Activated gamma-delta T cell treated with Interleukin-2 at 50 U/mL for 16 hours (primary cell): ENCODE data around the gene SLC25A22.

Experiments used
- DNase-seq: peaks from one replicate; pipeline ENCODE4 v3.0.0-alpha.2; 2020

The SLC25A22 gene

DNA sequence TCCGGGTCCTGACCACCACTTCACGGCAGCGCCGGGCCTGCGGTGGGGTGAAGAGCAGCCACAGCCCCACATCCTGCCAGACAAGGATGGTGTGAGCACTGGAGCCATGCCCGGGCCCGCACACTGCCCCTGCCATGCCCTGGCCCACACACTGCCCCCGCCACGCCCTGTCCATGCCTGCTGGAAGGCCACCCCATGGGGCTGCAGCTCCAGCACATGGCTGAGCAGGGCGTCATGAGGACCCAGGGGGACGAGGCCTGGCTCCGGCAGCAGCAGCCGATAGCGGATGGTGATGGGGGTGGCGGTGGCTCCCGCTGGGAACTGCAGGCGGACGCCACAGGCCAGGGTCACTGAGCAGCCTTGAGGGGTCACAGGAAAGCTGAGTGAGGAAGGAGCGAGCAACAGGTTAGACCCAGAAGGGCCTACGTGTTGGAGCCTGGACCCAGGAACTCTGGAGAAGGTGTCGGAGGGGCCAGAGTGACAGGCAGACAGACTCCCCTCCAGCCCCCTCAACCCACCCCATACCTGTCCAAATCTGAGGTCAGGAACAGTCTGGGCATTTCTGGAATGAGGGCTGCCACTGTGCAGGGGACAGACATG, 4.0 kb upstream of the SLC25A22 start:
- DNase-seq = no peak

DNA sequence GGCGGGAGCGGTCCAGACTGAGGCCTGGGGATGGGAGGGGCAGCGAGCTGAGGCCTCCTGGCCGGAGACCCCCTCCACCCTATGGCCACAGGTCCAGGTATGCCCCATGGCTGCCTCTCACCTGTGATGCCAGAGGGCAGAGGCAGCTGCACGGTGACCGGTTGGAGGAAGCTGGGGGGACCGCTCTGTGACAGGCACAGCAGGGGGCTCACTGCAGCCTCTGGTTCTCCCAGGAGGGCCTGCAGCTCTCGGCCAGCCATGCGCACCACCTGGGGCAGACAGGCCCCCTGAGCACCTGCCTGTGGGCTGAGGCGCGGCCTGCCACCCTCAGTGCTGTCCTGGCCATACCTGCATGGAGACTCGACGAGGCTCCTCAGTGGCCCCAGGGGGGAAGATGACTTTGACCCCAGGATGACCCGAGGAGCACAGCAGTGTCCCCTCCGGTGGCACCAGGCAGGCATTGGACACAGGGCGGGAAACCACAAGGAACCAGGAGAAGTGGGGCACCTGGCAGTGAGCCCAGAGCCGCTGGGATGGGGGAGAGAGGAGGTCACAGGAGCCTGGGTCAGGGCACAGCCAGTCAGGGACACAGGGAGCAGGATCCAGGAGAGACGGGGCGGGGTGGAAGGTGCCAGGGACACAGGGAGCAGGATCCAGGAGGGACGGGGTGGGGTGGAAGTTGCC, 3.2 kb upstream of the SLC25A22 start:
- DNase-seq = no peak

DNA sequence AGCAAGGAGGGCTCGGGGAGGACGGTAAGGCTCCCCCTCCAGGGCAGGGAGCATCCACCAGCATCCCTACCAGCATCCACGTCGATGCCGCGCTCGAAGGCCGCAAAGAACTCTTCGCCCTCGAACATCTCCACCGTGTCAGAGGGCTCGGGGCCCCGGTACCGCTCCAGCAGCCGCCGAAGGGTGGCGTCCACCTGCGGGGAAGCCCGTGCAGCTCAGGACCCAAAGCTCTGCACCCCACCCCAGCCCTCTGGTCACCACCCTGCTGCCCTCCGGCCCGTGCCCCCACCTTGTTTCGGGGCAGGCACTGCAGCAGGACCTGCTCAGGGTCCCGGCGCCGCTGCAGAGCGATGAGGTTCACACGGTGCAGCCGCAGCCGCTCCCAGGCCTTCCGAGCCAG, 2.4 kb upstream of the SLC25A22 start:
- DNase-seq = no peak

DNA sequence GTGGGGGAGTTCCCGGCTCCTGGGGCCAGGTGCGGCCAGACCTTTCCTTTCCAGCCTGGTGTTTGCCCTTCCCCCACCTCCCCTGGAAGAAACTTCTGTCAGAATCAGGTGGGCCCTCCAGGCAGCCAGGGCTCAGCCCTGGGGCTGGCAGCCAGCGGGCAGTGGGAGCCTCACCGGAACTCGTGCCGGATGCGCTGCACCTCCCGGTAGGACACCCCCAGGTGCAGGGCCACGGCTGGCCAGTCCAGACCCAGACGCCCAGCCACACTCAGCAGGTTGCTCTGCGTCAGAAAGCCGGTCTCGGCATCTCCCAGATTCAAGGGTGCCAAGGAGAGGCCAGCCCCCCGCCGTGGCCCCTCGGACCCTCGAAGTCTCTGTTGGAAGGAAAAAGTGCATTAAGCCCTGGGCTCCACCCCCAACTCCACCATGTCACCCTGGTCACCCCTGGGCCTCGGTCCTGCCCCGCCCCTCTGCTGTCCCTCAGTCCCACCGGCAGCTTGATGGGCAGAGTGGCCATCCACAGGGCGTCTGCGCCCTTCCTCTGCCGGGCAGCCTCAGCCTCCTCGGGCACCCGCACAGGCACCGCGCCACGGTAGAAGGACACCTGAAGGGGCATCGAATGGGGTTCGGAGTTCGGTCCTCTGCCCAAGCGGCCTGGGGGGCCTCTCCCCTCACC, 1.7 kb upstream of the SLC25A22 start:
- DNase-seq = no peak

DNA sequence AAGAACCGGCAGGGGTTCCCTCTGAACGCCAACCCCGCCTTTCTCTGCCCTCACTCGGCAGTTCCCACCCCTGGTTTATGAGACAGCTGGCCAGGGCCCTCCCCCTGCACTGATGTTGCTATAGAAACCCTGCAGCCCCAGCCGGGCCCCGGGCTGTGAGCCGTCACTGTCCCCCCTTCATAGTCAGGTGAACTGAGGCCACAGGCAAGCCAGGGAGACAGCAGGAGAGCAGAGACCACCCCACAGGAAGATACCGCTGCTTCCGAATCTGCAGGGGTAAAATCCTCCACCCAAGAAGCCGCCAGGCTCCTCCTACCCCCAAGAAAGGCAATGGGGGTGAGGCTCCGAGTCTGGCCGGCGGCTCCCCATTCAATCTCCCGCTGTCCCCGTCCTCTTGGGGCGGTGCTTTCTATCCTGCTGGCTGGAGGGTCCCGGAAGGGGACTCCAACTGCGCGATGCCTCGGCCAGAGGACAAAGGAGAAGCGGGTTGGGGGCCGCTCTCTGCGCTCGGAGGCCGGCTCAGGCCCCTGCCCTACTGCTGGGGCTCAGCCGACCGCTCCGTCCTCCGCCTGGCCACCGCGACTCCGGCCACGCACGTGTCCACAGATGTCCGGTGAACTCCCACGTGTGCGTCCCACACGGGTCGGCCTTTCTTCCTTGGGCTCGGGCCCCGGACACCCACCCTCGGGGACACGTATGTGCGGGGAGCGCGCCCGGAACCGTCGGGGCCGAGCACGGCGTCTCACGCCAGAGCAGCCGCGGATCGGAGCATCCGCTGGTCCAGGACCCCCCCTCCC, 587 bp downstream of the SLC25A22 start:
- DNase-seq = peak; percentile 66

DNA sequence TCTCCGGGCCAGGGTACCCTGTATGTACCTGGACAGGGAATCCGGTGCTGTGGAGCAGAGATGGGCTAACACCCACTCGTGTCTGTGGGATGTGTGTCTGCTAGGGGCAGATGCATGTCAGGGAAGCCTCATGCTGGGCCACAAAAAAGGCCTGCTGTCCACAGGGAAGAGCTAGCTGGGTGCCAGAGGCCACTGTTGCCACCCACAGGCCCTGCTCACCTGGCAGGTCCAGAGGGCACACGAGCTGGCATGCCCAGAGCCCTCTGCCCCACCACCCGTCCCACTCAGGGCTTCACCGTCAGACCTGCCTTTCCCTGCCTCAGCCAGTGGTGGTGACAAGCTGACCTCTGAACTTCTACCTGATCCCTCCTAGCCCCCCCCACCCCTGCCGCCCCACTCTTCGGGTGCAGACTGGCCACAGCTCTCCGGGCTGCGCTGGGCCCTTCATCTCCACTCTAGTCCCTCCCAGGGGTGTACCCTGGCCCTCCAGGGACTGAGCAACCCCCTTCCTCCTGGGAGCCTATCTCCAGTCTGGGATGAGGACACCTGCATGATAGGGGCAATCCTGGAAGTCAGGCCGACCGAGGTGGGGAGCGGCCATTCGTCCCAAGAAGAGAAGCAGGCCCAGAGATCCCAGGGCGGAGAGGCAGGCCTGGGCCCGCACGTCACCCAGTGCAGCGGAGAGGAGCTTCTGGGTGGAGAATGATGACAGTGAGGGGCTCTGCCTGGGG, 1.4 kb downstream of the SLC25A22 start:
- DNase-seq = no peak

DNA sequence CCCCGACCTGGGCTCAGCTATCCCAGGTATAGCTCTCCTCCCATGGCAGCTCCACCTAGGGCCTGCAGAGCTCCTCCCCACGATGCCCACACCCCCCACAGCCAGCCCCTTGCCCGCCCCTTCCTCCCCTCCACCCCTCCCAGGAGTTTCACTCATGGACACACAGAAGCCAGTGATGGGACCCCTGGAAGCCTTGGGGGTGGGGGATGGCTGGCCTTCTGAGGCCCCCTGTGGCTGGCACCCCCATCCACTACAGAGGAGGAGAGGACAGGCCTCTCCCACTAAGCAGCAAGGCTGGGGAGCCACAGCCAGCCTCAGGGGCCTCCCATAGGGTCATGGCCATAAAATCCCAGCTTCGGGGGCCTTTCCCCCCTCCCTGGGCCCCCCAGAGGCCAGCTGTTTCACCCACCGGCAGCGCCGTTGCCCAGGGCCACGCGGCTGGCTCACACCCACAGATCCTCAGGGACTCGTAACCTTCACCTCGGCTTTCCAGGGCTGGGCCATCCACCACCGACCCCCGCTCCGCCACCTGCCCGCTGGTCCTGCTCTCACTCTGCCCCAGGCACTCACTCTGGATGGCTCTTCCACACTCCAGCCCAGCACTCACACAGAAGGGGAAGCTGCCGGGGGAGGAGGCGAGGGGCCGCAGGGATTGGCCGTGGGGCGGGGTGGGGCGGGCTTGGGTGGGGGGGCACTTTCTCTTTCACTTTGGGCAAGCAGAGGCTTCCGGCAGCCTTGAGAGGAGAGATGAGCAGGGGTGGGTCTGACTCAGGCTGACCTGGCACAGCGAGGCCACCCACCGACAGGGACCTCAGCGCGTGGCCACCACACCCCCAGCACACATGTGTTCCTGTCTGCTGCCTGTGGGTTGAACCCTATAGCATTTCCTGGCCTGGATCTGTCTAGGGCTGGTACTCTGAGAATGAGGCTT, 2.2 kb downstream of the SLC25A22 start:
- peak; percentile 72 for DNase-seq

DNA sequence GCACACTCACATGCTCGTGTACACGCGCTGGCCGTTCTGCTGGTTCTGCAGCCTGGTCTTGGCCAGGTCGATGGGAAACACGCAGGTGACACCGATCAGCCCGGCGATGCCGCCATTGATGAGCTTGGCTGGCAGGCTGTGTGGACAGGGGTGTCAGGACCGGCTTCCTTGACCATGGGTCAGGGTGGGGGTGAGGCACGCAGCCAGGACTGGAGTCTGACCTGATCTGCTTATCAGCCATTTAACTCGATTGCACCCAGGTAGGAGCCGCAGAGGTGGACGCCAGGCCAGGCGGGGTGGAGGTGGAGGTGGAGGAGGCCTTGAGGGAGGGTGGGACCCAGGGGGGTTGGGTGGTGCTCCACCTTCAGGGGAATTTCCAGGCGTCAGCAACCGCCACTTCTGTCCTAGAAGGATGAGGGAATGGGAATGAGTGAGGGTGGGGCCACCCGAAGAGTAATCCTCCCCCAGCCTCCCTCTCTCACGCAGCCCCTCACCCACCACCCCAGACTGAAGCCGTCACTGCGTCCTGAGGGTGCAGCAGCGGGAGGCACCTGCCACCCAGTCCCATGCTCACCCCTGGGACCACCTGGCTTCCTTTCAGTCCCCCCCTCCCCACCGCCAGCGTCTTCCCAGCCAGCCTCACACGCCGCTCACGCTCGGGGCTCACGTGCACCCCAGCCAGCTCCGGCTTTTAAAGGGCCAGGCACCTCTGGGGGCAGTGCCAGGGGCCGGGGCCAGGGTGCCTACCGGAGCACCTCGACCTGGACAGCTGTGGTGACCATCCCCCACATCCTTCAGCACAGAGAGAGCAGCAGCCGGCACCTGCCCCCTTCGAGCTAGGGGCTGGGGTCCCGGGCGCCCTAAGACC, 3.1 kb downstream of the SLC25A22 start:
- no peak for DNase-seq

DNA sequence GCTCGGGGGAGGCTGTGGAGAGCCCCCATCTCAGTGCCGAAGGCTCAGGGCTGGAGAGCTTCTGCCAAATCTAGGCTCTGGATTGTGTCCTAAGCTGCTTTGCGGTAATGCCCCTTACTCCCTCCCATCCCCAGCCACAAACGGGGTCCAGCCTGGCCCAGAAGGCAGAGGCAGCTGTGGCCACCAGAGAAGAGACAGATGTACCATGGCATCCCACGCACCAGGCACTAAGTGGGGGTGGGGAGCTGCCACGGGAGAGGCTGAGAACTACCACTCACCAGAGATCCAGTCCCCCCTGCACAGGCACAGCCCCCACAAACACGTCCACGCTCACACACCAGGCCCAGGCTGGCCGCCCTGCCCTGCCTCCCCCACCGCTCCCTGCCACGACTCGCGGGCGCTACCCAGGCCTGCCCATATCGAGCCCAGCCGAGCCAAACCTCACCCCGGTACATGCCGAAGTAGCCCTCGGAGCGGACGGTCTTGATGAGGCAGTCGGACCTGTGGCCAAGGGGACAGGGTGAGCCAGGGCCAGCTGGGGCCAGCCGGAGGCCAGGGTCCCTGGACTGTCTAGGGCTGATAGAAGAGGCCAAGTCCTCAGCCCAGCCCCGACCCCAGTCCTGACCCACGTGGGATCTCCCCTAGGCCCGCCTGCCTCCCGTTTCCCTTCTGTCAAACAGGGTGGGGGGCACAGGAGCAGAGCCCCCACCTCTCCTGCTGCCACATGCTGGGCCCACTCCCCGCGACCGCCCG, 3.9 kb downstream of the SLC25A22 start:
- no peak for DNase-seq

DNA sequence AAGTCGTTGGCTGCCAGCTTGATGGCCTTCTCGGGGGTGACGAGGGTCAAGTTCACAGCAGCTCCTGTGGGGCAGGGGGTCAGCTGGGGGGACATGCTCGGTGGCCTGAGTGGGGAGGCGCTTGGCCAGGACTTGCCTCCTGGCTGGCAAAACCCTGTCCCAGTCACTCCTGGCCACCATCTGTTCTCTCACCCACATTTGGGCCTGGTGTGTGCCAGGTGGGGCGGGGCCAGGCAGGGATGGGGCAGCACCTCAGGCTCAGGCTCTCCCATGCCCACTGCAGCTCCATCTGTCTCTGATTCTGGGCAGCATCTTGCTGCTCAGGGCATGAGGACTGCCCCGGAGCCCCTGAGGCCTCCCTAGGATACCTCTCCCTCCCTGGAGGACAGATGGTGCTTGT, 4.5 kb downstream of the SLC25A22 start:
- DNase-seq = no peak

DNA sequence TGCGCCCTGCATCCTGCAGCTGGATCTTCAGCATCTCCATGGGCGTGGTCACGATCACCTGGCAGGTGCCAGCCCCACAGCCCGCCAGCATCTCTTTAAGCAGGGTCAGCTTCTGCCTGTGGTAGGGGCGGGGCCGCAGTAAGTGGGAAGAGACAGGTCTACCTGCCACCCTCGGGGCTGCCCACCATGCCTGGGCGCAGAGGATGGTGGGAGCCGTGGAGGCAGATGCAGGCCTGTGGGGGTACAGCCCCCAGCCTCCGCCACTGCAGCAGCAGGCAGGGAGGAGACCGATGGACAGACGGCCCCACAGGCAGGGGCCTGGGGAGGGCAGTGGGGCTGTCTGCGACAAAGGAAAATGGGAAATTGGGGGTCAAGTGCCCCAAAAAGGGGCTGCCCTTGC, 5.2 kb downstream of the SLC25A22 start:
- no peak for DNase-seq

DNA sequence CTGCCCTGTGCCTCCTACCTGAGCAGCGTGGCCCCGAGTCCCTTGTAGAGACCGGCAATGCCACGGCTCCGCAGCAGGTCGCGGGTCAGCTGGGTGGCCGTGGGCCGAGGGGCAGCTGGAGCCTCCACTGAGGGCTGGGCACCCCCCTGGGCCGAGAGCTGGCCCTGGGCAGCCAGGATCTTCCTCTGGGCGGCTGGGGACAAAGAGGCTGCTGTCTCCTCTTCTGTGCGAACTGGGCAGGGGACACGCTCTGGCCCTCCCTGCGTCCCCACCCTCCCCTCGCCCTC, 5.6 kb downstream of the SLC25A22 start:
- no peak for DNase-seq

DNA sequence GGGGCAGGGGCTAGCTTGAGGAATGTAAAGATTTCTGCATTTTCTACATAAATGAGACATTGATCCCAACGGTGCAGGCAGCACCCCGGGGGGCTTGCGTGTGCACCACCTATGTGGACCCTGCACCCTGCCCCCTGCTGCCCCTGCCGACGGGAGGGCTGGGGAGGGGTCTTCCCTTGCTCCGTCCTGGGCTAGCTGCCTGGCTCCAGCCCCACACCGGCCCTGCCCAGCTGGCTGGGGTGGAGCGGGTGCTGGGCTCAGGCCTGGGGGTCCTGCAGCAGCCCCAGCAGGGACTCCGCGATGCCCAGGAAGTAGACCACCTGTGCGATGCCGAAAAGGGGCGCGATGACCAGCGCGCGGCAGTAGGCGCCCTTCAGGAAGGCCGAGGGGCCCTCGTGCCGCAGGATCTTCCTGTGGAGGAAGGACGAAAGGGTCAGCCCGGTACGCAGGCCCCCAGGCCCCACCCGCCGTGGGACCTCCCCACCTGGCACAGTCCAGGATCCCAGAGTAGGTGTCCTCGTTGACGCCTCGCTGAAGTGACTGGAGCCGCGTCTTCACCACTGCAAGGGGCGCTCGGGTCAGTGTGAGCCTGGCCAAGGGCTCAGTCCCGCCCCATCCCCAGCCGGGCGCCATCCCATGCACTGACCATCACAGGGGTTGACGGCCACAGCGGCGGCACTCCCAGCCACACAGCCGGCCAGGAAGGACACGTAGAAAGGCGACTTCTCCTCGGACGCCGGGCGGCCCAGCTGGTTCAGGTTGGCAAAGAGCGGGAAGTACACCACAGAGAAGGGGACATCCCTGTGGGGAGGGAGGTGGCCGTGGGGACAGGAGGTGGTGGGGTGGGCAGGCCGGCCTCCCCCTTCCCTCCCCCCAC, 6.2 kb downstream of the SLC25A22 start:
- DNase-seq = no peak

DNA sequence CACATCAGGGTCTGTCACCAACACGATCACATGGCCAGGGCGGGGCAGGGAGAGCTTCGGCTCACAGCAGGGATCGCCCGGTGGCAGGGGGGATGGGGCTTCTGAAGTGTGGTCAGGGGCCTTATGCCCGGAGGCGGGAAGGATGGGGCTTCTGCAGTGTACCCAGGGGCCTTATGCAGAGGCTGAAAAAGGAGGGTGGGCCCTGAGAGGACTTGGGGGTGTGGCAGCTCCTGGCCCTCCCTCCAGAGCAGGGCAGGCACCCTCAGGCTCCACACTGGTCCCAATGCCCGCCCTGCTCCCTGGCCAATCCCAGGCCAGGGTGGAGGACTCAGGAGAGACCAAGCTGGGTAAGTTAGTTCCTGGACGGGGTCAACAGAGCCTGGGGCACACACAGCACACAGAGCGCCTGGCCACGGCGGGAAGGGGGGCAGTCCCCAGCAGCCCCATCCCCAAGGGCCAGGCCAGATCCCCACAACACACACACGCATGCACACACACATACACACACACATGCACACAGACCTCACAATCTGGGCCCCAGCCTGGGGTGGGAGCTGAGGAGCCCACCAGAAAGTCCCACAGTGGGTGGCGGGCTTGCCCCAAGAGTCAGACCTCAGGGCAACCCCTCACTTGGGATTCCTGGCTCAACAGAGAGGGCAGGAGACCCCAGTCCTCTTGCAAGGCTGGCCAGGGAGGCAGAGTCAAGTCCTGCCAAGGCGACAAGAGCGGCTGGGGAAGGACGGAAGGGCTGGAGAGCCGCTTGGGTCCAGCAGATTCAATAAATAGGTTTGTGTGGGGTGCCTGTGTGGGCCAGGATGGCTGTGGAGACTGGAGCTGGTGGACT, 7.1 kb downstream of the SLC25A22 start:
- DNase-seq = no peak

DNA sequence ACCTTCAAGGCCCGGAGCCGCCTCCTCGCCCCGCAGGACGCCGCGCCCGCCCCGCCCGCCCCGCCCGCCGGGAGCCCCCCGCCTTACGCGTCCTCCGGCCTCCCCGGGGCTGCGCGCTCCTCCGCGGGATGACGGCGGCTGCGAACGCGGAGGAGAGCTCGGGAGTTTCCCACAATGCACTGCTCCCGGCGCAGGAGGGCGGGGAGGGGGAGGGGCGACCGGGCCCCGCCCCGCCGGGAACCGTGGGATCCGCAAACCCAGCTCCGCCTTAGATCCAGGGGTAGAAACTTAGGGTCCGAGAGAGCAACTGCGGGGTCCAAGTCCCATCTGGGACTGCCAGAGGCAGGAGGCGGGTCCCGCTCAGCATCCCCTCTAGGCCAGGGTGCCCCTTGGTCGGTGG, 8.1 kb downstream of the SLC25A22 start, which contains the start of gene CEND1:
TSS of gene CEND1 (minus strand) at position 148 of the 400 bp plus-strand sequence. CDS start 1,514 bp downstream, outside the sequence.
- no peak for DNase-seq

DNA sequence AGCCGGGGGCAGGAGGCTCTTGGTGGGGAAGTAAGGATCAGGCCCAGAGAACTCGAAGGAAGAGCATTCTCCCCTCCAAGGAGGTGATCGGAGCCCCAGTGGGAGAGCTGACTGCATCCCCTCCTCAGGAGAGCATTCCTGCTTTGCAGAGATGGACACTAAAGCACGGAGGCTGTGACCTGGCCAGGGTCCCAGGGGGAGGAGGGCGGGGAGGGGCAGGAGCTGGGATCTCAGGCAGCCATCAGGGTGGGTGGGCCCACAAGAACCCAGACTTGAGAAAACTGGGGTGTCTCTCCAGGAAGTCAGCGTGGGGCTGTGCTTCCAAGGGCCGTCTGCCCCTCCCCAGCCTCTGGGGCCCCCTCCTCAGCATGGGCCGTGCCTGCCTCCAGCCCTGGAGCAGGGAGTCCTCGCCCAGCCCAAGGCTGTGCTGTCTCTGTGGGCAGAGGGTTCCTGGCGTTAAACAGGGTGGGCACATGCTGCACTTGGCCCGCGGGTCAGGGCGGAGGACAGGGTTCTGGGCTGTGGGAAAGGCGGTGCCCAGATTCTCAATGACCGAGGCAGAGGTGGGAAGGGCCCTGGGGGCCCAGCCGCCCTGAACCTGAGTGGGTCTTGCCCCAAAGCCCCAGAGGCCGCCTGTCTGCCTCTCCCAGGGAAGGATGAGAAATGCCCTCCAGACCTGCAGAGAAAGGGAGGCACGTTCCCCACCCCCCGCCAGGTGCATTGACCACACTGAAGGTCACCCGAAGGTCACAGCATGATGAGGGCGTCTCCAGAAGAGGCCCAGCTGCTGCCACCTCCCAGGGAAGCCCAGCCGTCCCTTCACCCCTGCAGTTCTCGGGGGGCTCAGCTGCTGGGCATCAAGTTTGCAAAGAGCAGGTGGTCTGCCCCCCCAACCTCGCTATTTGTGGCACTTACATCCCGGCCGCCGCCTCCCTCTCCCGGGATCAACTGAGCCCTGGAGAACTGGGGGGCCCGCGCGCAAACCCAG, 8.8 kb downstream of the SLC25A22 start:
- DNase-seq = no peak
